ENCODE measurements around the gene CAPN12.

DNA sequence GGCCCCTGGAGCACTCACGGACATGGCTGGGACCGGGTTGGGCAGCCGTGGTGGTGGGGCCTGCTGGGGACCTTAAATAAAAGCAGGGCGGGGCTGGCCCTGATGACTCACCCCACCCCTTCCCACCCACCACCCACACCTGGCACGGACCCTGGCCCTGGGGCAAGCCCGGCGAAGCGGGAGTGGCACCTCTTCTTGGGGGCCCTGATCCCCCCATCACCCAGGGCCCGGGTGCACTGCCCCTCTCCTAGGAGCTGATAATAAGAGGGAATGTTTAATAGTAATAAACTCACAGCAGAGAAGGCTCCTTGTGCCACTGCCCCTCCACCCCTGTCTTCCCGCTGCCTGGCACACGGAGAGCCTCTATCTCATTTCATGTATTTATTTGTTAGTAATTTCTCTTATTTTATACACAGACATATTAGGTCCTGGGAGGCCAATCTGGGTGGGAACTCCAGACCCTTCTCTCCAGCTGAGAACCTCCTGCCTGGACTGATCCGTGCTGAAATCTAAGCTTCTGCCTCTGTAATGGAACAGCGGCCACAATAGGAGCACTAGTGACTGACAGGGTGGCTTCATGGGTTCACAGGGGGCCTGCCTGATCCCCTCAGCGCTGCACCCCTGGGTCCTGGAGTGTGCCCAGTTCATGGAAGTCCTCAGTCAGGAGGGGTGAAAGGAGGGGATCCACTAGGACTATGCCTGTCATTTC lies 29.3 kb upstream of the CAPN12 start, which contains the start of gene LGALS7:
- TF ChIP-seq POLR2A (IDR thresholded peaks at IDR 0.05; ENCODE audit: borderline replicate concordance, extremely low read depth, insufficient read depth, insufficient read length) (no peak), TCF7L2 (IDR thresholded peaks at IDR 0.05; ENCODE audit: borderline replicate concordance, extremely low read depth, insufficient read depth, insufficient read length) (no peak), RAD21 (IDR thresholded peaks at IDR 0.05; ENCODE audit: low read depth) (no peak), JUND (IDR thresholded peaks at IDR 0.05) (no peak)
- TF ChIP-seq, protein P1, sequence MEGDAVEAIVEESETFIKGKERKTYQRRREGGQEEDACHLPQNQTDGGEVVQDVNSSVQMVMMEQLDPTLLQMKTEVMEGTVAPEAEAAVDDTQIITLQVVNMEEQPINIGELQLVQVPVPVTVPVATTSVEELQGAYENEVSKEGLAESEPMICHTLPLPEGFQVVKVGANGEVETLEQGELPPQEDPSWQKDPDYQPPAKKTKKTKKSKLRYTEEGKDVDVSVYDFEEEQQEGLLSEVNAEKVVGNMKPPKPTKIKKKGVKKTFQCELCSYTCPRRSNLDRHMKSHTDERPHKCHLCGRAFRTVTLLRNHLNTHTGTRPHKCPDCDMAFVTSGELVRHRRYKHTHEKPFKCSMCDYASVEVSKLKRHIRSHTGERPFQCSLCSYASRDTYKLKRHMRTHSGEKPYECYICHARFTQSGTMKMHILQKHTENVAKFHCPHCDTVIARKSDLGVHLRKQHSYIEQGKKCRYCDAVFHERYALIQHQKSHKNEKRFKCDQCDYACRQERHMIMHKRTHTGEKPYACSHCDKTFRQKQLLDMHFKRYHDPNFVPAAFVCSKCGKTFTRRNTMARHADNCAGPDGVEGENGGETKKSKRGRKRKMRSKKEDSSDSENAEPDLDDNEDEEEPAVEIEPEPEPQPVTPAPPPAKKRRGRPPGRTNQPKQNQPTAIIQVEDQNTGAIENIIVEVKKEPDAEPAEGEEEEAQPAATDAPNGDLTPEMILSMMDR (IDR thresholded peaks at IDR 0.05 in 2 of 3, conservative IDR thresholded peaks at IDR 0.05 in 1 of 3; ENCODE audit: borderline replicate concordance in 1 of 3, insufficient read depth in 1 of 3, low read depth in 2 of 3, low read length in 2 of 3): no peak
- TF ChIP-seq, protein P2, sequence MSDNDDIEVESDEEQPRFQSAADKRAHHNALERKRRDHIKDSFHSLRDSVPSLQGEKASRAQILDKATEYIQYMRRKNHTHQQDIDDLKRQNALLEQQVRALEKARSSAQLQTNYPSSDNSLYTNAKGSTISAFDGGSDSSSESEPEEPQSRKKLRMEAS (IDR thresholded peaks at IDR 0.05): no peak
